ENCODE data around the gene CCDC183. TPM values are rescaled to one million over a fixed set of nuclear protein-coding genes. Genes with fewer than 3 reads are reported as not detected.

Gene CCDC183
- polyA plus RNA-seq, 1 donor from 2014 or later = 5.5 TPM

DNA sequence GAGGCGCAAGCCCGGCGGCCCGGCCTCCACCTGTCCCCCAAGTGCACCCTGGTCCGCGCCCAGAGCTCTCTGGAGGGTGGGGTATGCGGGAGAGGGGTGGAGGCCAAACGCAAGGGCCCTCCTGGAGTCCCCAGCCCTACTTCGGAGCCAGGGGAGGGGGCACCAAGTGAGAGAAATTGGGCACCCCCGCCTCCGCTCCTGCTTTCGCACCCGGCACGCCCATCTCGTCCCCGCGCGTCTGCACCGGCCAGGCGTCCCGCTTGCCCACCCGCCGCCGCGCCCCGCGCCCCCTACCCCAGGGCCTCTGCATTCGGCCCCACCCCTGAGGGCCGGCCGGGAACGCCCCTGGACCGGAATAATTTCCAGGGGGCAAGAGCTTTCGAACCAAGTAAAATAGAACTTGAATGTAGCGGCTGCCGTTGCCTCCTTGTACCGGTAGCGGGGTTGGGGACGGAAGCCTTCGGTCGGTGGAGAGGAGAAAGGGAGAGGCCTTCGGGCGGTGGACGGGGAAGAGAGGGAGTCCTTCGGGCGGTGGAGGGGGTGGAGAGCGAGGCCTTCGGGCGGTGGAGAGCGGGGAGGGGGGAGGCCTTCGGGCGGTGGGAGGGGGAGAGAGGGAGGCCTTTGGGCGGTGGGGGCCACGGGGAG, 52.4 kb downstream of the CCDC183 start:
- Histone ChIP-seq H3K36me3 (ENCODE audit: insufficient read depth, low read length) (no peaks in the 10 kb centered on the region), H3K79me2 (replicated peaks; ENCODE audit: insufficient read depth, low read length) (no peaks in the 10 kb centered on the region), H3K9ac (ENCODE audit: low read length) (peak overlapping the region; percentile 68), H3K27ac (ENCODE audit: low read length) (peak overlapping the region; percentile 81), H4K20me1 (ENCODE audit: insufficient read depth) (no peaks in the 10 kb centered on the region), H3K4me2 (ENCODE audit: low read length) (peak overlapping the region; percentile 55), H3K27me3 (ENCODE audit: insufficient read depth, low read depth, low read length) (no peaks in the 10 kb centered on the region), H3F3A (ENCODE audit: insufficient read depth, low read length, poor library complexity, severe bottlenecking) (no peaks in the 10 kb centered on the region), H2AFZ (ENCODE audit: low read depth, low read length) (no peak overlapping the region), H3K9me3 (ENCODE audit: low read length) (no peaks in the 10 kb centered on the region), H3K9me2 (ENCODE audit: insufficient read depth, low read length) (no peaks in the 10 kb centered on the region), H3K4me3 (ENCODE audit: low read length) (peak overlapping the region; percentile 86)
- TF ChIP-seq EZH2 (IDR thresholded peaks at IDR 0.05; ENCODE audit: borderline replicate concordance, insufficient read depth, low read length, poor library complexity, severe bottlenecking) (no peak), EP300 (conservative IDR thresholded peaks at IDR 0.05; ENCODE audit: poor library complexity, severe bottlenecking) (no peak)

DNA sequence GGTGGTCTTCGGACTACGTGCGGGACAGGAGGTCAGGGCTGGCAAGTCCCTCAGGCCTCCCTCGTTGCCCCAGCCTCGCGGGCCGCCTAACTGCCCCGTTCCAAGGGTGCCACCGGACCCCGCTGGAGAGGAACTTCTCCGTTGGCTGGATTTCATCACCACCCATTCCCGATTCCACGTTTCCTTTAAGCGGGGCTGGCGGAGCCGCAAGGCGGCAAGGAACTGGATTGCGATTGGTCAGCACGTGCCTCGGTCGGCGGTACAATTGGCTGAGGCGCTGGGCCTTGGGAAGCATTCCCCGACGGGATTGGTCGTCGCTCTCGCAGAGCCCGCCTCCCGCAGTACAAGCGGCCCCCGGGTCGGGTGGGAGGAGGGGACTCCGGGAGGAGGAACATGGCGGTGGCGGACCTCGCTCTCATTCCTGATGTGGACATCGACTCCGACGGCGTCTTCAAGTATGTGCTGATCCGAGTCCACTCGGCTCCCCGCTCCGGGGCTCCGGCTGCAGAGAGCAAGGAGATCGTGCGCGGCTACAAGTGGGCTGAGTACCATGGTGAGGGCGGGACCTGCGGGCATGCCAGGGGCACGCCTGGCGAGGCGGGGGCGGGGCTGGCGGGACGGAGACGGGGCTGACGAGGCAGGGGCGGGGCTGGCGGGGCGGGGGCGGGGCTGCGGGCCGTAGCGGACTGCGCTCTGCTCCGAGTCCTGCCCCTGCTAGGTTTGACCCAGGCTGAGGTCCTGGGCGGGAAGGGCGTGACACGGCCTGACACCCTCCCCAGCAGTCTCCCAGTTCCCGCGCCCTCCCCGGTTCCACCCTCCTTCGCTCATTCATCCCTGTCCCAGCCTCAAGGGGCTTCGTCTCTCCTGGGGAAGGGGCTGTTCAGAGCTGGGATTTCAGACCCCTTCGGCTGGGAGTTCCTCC, 53.2 kb downstream of the CCDC183 start, which contains the start of gene PHPT1:
Gene PHPT1 (plus strand): TSS at position 372 of the 922 bp plus-strand sequence. CDS start 22 bp downstream, at position 394.
- Histone ChIP-seq H3K4me2 (ENCODE audit: low read length) (peak within 1 kb of the TSS; percentile 57), H3K9ac (ENCODE audit: low read length) (peak within 1 kb of the TSS; percentile 78), H2AFZ (ENCODE audit: low read depth, low read length) (no peak within 1 kb of the TSS), H3K27ac (ENCODE audit: low read length) (peak within 1 kb of the TSS; percentile 81), H3K9me3 (ENCODE audit: low read length) (no peaks in the 10 kb centered on the region), H3K36me3 (ENCODE audit: insufficient read depth, low read length) (no peaks in the 10 kb centered on the region), H3K79me2 (replicated peaks; ENCODE audit: insufficient read depth, low read length) (no peaks in the 10 kb centered on the region), H3F3A (ENCODE audit: insufficient read depth, low read length, poor library complexity, severe bottlenecking) (no peaks in the 10 kb centered on the region), H4K20me1 (ENCODE audit: insufficient read depth) (no peaks in the 10 kb centered on the region), H3K4me3 (ENCODE audit: low read length) (peak within 1 kb of the TSS; percentile 86), H3K9me2 (ENCODE audit: insufficient read depth, low read length) (no peaks in the 10 kb centered on the region), H3K27me3 (ENCODE audit: insufficient read depth, low read depth, low read length) (no peaks in the 10 kb centered on the region)
- no peak for TF ChIP-seq SMC3 (conservative IDR thresholded peaks at IDR 0.05; ENCODE audit: poor library complexity)
- no peak for TF ChIP-seq RAD21 (conservative IDR thresholded peaks at IDR 0.05)
- peak; percentile 90 for TF ChIP-seq POLR2AphosphoS5 (IDR thresholded peaks at IDR 0.05)
- peak; percentile 88 for TF ChIP-seq MXI1 (conservative IDR thresholded peaks at IDR 0.05; ENCODE audit: poor library complexity, severe bottlenecking)
- TF ChIP-seq EP300 (conservative IDR thresholded peaks at IDR 0.05; ENCODE audit: poor library complexity, severe bottlenecking) = peak; percentile 37
- TF ChIP-seq, protein P1, sequence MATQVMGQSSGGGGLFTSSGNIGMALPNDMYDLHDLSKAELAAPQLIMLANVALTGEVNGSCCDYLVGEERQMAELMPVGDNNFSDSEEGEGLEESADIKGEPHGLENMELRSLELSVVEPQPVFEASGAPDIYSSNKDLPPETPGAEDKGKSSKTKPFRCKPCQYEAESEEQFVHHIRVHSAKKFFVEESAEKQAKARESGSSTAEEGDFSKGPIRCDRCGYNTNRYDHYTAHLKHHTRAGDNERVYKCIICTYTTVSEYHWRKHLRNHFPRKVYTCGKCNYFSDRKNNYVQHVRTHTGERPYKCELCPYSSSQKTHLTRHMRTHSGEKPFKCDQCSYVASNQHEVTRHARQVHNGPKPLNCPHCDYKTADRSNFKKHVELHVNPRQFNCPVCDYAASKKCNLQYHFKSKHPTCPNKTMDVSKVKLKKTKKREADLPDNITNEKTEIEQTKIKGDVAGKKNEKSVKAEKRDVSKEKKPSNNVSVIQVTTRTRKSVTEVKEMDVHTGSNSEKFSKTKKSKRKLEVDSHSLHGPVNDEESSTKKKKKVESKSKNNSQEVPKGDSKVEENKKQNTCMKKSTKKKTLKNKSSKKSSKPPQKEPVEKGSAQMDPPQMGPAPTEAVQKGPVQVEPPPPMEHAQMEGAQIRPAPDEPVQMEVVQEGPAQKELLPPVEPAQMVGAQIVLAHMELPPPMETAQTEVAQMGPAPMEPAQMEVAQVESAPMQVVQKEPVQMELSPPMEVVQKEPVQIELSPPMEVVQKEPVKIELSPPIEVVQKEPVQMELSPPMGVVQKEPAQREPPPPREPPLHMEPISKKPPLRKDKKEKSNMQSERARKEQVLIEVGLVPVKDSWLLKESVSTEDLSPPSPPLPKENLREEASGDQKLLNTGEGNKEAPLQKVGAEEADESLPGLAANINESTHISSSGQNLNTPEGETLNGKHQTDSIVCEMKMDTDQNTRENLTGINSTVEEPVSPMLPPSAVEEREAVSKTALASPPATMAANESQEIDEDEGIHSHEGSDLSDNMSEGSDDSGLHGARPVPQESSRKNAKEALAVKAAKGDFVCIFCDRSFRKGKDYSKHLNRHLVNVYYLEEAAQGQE (IDR thresholded peaks at IDR 0.05; ENCODE audit: borderline replicate concordance) = peak; percentile 56
- TF ChIP-seq EZH2 (IDR thresholded peaks at IDR 0.05; ENCODE audit: borderline replicate concordance, insufficient read depth, low read length, poor library complexity, severe bottlenecking) = no peak
- TF ChIP-seq TAF1 (IDR thresholded peaks at IDR 0.05; ENCODE audit: low read depth) = no peak
- TF ChIP-seq, protein P2, sequence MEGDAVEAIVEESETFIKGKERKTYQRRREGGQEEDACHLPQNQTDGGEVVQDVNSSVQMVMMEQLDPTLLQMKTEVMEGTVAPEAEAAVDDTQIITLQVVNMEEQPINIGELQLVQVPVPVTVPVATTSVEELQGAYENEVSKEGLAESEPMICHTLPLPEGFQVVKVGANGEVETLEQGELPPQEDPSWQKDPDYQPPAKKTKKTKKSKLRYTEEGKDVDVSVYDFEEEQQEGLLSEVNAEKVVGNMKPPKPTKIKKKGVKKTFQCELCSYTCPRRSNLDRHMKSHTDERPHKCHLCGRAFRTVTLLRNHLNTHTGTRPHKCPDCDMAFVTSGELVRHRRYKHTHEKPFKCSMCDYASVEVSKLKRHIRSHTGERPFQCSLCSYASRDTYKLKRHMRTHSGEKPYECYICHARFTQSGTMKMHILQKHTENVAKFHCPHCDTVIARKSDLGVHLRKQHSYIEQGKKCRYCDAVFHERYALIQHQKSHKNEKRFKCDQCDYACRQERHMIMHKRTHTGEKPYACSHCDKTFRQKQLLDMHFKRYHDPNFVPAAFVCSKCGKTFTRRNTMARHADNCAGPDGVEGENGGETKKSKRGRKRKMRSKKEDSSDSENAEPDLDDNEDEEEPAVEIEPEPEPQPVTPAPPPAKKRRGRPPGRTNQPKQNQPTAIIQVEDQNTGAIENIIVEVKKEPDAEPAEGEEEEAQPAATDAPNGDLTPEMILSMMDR (IDR thresholded peaks at IDR 0.05; ENCODE audit: poor library complexity, severe bottlenecking) = peak; percentile 35

Data from neural cell (in vitro differentiated cells).